ENCODE measurements around the gene MRPS31.
A peak's percentile ranks its signal among the peaks of the same experiment; 100 is the strongest.

Gene MRPS31

DNA sequence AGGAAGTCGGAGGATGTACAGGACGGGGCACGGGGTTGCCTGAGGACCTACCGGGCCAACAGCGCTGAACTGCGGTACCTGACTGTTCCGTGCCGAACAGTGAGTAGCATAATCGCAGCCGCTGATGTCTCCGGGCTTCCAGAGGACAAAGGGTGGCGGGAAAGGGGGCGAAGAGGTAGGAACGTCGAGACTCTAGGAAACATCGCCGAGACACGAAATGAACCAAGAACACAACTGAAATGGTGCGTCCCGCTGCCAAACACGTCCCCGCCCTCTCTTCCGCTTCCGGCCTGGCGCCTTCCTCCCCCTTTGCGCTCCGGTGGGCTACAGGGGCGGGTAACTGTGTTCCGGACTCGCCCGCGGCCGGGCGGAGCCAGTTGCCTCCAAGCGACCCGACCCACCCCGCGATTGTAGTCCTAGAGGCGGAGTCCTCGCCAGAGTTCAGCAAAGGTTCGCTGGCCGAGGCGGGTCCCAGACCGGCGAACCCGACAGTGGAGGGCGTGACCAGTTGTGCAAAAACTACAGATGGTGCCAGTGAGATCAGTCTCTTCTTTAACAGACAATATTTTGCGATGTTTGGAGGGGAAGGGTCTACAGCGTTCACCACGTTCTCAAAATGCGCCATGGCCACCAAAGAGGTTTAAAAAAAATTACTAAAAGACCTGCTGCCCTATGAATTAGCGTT is at the start of gene MRPS31:
MRPS31 (minus strand) TSS at position 257 of the 685 bp plus-strand sequence; CDS start at position 203, 54 bp downstream.
- peak; percentile 95 for DNase-seq (ENCODE audit: low spot score)

DNA sequence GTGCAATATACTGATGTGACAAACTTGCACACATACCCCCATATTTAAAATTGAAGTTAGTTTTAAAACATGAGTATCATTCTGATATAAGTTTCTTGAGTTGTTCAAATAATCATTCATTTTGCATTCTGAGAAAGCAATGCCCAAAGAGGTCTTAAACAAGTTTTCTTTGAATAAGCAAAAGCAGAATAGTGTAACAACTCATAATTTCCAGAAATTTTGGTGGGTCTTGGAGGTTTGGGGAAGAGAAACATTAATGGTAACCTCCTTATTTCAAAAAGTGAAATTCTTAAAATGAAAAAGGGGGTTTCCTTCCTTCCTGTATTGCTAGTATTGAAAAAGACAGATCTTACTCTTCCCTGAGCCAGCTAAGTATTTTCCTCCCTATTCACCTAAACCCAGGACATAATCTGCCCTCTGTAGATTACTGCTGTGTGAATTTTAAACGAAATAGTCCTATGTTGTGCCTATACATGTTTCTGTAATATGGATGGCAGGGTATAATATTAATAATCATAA is 48.9 kb upstream of the MRPS31 start:
- DNase-seq (ENCODE audit: low spot score): no peak

DNA sequence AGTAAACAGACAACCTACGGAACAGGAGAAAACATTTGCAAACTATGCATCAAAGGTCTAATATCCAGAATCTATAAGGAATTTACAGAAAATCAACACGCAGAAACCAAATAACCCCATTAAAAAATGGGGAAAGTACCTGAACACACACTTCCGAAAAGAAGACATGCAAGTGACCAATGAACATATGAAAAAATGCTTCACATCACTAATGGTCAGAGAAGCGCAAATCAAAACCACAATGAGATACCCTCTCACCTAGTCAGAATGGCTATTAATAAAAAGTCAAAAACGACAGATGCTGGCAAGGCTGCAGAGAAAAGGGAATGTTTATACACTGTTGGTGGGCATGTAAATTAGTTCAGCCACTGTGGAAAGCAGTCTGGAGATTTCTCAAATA is 47.9 kb upstream of the MRPS31 start:
- DNase-seq (ENCODE audit: low spot score): no peak

DNA sequence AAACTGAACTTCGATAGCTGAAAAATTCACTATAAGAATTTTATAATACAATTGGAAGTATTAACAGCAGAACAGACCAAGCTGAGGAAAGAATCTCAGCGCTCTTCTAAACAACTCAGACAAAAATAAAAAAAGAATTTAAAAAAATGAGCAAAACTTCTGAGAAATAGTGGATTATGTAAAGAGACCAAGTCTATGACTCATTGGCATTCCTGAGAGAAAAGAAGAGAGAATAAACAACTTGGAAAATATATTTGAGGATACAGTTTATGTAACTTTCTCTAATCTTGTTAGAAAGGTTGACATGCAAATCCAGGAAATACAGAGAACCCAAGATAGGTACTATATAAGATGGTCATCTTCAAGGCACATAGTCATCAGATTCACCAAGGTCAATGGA is 43.8 kb upstream of the MRPS31 start:
- no peak for DNase-seq (ENCODE audit: low spot score)

DNA sequence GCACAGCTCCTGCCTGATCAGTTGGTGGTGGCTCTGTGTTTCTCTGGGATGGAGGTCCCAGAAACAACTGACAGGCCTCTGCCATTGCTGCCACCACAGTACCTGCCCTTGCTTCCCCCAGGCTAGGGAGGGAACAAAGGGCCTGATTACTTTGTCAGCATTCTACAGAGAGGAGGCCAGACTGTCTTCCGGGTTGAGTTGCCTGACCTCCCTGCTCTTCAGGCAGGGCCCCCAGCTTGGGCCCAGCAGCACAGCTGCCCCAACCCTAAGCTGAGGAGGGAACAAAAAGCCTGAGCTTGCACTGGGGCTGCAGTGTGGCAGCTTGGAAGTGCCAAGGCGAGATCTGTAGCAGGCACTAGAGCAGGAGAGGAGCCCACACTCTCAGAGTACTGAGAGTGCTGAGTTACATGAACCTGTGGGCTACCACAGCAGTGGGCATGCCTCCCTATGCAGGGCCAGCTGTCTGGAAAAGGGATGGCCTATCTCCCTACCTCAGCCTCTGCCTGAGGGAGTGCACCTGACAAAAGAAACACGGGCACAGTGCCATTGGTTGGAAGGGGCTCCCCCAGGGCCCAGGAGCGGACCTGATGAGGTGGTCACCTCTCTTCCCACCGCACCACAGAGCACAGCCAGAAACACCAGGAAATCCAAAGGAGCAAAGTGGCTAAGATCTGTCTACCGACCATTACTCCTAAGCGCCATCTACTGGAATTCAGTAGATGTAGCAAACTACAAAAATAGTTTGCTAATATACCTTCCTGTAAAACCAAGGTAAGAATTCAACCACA is 42.9 kb upstream of the MRPS31 start:
- DNase-seq (ENCODE audit: low spot score): peak; percentile 45

DNA sequence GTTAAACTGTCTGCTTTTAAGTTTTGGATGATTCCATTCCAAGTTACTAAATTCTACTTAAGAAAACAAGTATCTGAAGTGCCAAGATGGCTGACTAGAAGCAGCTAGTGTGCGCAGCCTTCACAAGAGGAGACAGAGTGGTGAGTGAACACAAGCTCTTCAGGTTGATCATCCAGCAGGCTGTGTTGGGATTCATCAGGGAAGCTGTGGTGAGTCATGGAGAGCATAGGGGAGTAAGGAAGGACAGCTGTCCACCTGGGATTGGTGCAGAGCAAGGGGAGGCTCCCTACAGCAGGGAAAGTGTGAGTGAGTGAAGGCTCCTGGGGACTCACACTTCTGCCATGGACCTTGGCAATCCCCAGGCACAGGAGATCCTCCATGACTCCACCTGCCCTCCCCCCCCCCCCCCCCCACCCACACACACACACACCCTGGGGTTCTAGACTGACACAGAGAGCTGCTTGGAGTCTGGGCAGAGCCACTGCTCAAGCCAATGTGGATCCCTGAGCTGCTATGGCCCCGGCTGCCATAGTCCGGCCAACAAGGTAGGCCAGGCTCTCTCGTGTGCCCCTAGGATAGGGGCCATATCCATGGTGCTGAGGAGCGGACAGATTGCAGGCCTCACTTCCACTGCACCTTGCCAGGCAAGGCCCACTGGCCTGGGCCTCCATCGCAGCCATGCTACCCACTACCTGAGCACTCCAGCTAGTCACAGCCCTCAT is 41.9 kb upstream of the MRPS31 start:
- peak; percentile 72 for DNase-seq (ENCODE audit: low spot score)

DNA sequence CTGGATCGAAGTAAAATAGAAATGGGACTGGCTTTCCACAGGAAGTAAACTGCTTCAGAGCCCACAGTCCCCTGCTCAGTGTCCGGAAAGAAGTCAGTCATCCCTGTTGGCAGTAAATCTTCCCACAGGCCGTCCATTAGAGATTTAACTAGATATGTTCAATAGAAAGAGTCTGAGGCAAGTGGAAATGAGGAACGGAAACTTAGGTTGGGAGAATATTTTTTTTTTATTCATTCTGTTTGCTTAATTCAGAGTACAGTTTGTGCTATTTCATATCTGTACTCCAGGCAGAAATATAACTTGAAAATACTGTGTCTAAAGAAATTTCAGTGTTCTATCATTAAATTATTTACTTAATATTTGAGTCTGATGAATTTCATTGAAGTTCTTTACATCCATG is 41.1 kb upstream of the MRPS31 start:
- no peak for DNase-seq (ENCODE audit: low spot score)

DNA sequence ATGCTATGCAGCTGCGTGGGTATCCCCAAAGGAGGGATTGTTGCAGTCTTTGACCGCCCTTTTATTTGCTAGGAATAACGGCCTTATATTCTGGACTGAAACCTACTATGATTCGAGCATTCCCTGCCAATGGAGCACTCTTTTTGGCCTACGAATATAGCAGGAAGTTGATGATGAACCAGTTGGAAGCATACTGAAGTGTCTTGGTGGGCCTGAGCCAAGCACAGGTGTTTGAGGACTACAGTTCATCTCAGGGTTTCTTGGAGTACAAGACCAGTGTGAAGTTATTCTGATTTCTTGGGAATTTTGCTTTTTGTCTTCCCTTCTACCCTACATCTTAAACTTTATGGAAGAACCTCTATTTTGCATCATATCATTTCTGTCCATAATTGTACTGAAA is 38.5 kb upstream of the MRPS31 start:
- no peak for DNase-seq (ENCODE audit: low spot score)

DNA sequence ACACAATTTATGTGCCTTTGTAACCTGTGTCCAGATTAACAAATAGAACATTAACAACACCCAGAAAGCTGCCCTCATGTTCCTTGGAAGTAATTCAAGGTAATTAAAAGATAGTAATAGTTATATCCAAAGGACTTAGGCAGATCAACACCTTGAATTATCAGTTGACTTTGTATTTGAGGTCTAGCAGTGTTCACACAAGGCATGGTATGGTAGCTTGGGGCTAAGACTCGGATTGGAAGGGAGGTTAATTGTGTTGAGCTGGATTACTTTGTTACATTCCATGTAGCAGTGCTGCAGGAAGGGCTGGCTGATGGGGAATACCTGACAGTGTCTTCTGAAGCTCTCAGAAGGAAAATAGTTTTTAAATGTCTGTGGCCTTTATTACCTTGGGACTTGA is 35.3 kb upstream of the MRPS31 start:
- no peak for DNase-seq (ENCODE audit: low spot score)

DNA sequence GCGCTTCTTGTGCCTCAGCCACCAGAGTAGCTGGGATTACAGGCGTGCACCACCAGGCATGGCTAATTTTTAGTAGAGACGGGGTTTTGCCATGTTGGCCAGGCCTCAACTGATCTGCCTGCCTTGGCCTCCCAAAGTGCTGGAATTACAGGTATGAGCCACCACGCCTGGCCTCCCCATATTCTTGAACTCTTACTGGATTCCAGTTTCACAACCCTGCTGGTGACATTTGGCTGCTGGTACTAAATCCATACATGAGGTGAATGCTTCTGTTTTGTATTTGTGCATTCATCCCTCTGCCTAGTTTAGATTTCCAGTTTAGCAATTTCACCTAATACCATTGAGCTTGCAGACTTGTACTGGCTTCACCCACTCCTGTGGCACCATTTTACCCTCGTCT is 32.3 kb upstream of the MRPS31 start:
- no peak for DNase-seq (ENCODE audit: low spot score)

DNA sequence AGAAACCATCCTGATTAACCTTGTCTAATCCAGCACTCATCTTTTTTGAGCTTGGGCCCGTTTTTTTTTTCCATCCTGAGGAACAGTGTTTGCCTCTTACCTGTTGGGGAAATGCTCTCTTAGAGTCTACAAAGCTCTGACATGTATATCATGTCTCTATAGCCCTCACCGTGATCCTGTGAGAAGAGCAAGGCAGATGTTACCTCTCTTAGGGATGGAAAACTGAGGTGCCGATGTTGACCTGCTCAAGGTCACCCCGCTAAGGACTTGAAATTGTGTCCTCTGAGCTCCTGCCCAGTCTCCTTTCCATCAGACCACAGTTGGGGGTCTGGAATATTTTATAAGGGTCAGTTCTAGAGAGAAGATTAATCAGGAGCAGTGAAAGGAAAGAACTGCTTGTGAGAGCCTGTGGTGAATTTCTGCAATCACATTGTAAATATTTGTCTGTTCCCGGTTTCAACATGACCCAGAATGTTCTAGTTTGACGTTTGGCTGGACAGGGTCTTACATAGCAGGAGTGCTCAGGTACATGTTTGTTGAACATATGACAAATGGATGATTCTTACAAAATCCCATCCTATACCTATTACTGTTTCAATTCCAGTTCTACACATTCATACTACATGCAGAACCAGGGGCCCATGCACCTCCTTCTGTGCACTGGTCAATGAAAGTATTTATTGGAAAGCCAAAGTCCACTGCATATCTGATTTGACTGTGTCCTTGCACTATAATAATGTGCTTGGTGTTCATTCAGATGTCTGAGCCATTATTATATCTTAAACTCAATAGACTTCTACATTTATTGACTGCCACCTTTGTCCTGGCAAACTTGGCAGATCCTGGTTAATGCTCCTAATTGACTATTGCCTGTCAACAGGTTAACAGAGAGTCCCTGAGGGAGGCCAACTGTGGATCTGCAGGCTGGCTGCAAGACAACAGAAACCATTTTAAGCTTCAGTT is 30.5 kb upstream of the MRPS31 start:
- DNase-seq (ENCODE audit: low spot score): no peak

DNA sequence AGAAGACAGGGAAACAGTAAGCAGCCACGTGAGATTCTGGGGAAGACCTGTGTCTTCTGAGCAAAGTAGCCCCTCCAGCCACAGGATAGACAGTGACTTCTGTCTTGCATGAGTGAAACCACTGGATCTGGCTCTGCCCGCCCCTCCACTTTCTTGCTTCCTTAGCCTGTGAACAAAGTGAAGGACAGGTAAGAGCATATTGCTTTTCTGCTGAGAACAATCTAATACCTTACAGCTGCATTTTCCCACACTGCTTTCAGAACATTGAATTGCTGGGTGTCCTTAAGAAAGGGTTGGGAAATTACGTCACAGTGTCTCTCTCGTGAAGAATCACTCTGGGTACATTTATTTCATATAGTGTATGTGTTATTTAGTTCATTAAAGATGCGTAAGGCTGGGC is 29.6 kb upstream of the MRPS31 start:
- DNase-seq (ENCODE audit: low spot score): no peak

DNA sequence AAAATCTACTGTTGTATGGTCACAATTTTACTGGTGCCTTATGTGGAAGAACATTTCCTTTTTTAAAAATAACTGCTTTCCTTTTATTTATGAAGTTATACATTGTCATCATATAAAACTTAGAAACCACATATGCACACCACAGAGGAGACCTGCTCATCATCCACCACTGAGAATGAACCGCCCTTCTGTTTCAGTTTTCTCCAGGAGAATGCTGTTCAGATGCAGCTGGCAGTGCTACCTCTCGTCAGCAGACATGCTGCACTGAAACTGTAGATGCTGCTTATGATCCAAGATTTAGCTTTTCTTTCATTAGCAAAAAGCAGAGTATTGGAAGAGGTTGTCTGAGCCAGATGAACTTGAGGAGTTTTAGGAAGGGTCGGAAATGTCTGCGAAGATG is 28.5 kb upstream of the MRPS31 start:
- no peak for DNase-seq (ENCODE audit: low spot score)

DNA sequence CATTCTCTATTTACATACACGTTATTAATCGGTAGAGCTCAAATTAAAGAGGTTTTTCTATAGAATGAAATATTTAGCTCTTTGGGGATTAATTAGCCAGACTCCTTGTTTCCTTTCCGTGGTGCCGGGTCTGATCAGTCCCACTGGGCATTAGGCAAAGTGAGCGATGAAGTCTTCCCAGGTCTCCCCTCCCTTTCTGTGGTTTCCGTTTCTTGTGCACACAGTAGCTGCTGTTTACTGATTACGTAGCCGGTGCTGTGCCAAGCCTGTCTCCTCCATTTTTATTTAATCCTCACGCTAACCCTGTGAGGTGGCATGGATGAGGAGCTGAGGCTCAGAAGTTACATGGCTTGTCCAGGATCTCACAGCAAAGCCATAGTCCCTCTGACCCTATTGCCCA is 27.4 kb upstream of the MRPS31 start:
- DNase-seq (ENCODE audit: low spot score): no peak

DNA sequence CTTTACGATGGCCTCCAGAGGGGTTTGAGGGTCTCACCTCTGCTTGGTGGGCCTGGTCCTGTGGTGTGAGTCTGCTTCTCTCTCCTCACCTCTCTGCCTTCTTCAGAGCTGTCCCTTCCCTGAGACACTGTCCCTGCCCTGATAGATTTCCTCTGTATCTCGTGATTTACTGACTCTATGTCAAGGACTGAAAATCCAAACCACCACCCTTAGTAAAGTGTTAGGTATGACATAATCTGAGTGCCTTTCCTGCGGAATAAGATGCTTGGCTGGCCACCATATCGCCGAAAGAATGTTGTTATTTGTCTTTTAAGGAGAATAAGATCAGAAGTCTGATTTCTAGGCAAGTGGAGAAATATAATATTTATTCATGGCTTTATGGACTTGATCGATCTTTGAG is 25.7 kb upstream of the MRPS31 start:
- DNase-seq (ENCODE audit: low spot score): no peak

DNA sequence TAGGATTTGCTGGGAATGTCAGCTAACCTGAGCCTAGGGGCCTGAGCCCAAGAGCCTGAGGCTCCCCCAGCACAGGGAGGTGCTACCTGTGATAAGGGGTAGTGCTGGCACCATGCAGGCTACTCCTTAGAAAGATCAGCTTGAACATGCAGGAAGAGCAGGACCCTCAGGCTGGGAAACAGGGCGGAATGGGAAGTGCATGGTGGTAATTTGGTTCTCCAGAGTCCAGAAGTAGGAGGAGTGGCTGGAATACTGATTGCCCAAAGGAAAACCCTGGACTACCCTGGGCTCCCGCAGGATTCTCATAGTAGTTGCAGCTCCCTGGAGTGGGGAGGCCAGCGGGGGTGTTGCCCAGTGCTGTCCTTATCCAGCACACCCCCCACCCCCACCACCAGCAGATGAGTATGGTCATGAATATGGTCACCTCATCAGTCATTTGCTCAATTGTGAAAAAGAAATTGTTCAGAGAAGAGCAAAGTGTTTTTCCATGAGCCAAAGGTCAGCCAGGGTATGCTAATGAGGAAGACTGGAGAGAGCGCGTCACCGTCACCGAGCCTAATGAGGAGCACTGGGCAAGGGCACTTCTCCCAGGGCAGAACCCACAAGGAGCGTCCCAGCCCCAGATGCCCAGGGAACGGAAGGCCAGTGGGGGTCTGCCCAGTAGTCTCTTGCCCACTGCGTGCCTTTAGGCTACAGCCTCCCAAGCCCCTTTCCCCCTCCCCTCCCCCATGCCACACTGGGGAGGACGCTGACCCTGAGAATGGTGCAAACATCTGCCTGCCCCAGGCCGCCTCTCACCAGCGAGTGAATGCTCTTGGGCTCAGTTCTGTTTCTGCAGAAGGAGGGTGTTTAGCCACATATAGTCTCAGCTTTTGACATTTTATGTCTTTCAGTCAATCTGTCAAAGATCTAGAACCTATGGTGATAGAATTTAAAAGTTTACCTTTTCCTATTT is 23.7 kb upstream of the MRPS31 start:
- DNase-seq (ENCODE audit: low spot score): no peak

DNA sequence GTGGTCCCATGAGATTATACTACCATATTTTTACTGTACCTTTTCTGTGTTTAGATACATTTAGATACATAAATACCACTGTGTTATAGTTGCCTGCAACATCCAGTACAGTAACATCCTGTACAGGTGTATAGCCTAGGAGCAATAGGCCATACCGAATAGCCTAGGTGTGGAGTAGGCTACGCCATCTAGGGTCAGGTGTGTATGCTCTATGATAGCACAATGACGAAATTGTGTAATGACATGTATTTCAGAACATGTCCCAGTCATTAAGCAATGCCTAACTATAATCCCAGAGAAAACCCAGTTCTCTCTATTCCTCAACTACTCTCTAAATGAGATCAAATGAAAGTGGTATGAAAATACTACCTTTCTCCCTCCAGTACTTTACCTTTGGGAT is 22.3 kb upstream of the MRPS31 start:
- no peak for DNase-seq (ENCODE audit: low spot score)

DNA sequence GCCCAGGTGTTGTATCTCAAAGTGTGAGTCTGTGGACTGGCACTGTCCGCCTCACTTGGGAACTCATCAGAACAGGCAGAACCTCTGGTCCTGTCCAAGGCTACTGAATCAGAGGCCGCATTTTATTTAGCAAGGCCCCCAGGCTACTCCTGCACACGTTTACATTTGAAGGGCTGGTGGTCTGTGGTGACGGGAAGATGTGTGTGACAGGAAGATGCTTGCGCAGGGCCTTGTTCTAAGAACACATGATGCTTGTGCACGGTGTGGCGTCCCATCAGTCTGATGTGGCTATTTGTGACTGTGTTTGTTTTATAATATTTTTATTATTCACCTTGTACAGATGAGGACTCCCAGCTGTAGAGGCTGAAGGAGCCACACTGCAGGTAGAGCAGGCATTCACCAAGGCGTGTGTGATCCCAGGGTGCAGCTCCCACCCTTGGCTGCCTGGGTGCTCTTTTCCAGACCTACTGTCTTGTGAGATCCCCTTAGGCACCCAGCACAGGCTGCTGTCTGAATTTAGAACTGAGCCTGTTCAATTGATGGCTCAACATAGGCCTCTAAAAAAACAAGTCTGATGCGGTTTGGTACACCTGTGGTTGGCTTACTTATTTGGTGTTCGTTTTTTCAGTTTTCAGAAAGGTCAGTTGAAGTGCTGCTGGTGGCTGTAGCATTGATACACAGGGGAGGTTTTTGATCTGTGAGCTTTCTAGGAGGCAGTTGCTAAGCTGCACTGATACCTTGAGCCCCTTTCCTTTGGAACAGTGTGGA is 21.5 kb upstream of the MRPS31 start:
- DNase-seq (ENCODE audit: low spot score): no peak

DNA sequence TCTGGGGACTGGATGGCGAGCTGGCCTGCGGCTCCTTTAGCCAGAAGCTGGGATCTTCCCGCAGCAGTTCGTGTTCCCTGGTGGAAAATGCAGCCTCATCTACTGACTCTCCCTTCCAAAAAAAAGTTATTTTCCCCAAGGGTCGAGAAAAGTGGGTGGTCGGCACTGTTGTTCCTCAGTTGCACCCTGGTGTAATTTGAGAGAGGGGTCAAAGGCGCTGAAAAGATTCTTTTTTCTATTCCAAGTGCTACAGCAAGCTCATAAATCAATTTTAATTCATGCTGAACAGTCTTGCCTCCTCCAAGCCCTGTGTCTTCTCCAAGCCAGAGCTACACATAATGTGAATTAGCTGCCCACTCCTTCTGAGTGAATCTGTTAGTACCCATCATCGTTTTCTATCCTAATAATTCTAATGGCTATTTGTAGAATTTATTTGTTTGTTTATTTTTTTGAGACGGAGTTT is 19.2 kb upstream of the MRPS31 start:
- peak; percentile 19 for DNase-seq (ENCODE audit: low spot score)

All from RKO (cell line).